Placental epithelial cell (primary cell): Measurements from ENCODE around the gene NONO. TPM values are rescaled to one million over a fixed set of nuclear protein-coding genes. Genes with fewer than 3 reads are reported as not detected.

ENCODE experiments used
- total RNA-seq: library from RNA; depleted of rRNA; stranded (reverse); fragments of >200 nt; gene quantifications from 2 replicates; pipeline ENCODE4 v1.2.3, GENCODE V29; 2012

Gene NONO, protein sequence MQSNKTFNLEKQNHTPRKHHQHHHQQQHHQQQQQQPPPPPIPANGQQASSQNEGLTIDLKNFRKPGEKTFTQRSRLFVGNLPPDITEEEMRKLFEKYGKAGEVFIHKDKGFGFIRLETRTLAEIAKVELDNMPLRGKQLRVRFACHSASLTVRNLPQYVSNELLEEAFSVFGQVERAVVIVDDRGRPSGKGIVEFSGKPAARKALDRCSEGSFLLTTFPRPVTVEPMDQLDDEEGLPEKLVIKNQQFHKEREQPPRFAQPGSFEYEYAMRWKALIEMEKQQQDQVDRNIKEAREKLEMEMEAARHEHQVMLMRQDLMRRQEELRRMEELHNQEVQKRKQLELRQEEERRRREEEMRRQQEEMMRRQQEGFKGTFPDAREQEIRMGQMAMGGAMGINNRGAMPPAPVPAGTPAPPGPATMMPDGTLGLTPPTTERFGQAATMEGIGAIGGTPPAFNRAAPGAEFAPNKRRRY
- 382 and 528 TPM in 2 replicates for total RNA-seq

GRCh38 chrX:71283403-71284143 lies at the start of gene NONO:
Gene NONO (plus strand): TSS chrX:71283635. CDS start chrX:71290638, 7,003 bp downstream.

DNA sequence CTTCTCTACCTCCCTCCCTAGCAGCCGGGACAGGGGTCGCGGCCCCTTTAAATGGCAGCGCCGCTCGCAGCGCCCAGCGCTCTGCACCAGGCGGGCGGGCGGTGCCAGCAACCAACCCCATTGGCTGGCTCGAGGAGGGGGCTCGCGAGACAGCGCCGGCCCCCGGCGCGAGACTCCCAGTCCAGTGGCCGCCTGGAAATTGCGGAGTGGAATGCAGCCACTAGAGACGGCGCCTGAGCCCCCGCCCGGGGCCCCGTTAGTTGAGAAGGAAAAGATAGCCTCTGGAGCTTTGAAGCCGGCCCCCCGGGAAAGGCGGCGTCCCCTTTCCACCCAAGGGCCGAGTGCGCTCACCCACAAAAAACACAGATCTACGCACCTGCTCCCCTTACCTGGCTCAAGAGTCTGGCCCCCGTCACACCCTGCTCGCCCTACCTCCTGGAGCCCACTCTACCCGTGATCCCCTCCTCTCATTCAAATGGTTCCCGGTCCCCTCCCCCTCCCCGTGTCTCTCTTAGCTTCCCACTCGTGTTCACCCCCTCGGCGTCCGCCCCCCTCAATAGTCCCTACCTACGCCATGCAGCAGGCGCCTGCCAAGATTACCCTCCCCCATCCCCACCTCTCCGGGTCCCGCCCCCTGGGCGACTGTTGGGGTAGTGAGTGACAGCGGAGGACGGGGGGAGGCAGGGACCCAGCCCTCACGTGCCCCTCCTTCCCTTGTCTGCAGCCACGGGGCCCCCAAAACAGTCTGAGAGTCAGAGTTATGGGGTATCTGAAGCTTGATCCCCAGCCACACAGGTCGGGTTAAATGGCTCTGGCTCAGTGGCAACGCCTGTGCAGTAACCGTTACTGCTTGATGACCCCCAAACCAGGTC lies 29.1 kb upstream of the NONO start, which contains the start of gene ZMYM3:
ZMYM3 (minus strand) TSS at position 49 of the 872 bp plus-strand sequence. CDS start 885 bp downstream, outside the sequence.

GRCh38 chrX:71301195-71301924 lies 17.9 kb downstream of the NONO start, which contains the start of gene ITGB1BP2:
Gene ITGB1BP2 (plus strand): TSS chrX:71301750. CDS start chrX:71301807, 57 bp downstream.

Other genes with a start within 250 kb of the NONO start
- gene SNX12, start 215.3 kb upstream of the NONO start, total RNA-seq = 81.3 and 95.1 TPM in 2 replicates
- 13.7 and 18.7 TPM in 2 replicates for gene FOXO4, start 187.8 kb upstream of the NONO start, total RNA-seq
- gene CXorf65, start 176.9 kb upstream of the NONO start, total RNA-seq = not detected in 2 replicates
- not detected in 2 replicates for gene IL2RG, start 172.1 kb upstream of the NONO start, total RNA-seq
- gene MED12, start 165.0 kb upstream of the NONO start, total RNA-seq = 34.7 and 49.1 TPM in 2 replicates
- 0.33 and 0.79 TPM in 2 replicates for gene NLGN3, start 138.8 kb upstream of the NONO start, total RNA-seq
- not detected in 2 replicates for gene GJB1, start 60.4 kb upstream of the NONO start, total RNA-seq
- gene ZMYM3, start 29.5 kb upstream of the NONO start, total RNA-seq = 18.1 and 28.5 TPM in 2 replicates
- gene ITGB1BP2, start 18.1 kb downstream of the NONO start, total RNA-seq = 0.98 and 3.1 TPM in 2 replicates
- 17.1 and 38.9 TPM in 2 replicates for gene TAF1, start 82.7 kb downstream of the NONO start, total RNA-seq
- gene OGT, start 249.5 kb downstream of the NONO start, total RNA-seq = 146 and 180 TPM in 2 replicates